Measurements from ENCODE around the gene SNX19.

Gene SNX19

DNA sequence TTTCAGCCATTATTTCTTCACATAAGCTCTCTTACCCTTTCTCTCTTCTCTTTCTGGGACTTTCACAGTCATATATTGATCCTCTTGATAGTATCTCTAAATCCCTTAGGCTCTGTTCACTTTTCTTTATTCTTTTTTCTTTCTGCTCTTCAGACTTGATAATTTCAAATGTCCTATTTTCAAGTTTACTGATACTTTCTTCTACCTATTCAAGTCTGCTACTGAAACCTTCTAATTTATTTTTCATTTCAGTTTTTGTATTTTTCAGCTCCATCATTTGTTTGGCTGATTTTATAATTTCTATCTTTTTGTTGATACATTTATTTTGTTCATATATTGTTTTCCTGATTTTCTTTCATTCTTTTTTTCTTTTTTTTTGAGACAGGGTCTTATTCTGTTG is 79.1 kb downstream of the SNX19 start:
- DNase-seq = no peak

DNA sequence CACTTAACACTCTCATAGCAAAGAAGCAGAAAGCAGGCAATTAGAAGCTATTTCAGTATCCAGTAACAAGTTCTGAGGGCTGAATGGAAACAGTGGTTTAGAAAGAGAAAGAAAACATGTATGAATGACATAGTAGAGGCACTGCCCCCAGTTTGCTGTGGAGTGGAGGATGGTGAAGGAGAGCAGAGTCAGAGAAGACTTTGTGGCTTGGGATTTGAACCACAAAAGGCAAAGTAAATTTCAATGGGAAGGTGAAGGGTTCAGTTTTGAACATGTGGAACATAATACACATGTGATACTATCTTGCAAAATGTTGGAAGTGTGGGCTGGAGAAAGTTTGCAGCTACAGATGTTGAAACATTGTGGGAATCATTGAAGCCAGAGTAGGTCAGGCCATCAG is 81.4 kb downstream of the SNX19 start:
- DNase-seq = no peak

DNA sequence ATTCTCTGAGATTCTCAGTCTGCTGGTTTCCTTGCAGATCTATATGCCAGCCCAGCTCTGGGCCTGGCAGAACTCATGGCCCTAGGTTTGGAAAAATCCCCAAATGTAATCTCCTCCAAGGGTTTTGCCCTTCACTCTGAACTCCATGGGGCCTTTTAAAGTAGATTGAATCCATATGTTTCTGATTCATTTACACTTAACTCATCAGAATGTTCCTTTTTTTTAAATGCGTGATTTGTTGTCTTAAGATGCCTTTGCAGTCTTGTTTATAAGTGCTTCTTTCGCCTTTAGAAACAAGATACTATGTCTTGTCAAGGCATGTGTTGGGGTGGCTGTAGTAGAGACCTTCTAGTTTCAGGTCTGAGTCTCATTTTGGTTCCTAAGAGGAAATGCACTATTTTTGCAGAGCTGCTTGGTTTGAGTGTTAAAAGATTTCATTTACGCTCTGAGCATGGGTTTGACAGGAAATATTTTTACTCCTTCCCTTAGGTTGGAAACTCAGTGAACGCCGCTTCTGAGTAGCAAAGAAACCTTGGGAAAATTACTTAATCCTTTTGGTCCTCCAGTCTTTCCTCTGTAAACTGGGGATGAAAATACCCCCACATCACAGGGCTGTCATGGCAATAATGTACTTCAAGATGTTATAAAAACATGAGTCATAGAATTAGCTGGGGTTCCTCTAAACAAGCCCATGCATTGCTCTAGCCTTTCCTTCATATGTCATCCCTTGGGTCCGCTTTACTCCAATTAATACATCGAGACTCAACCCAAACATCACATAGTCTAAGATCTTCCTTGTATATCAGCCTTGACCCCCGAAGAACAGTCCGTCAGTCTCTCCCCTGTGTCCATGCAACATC is 83.5 kb downstream of the SNX19 start:
- DNase-seq = no peak

DNA sequence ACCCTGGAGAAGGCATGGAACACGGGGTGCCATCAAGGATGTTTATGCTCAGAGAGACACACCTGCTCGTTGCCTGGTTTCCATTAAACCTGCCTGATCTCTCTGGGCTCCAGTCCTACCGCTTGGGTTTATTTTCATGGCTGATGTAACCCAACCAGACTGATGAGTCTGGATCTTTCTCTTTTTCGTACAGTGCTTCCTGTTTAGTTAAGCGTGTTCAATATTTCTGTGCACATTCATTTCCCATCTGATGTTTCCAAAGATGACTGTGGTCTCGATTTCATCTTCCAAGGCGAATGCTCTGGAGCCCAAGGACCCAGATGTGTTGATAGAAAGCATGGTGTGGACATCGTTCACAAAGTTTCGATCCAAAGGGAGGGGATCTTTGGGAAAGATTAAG is 84.3 kb downstream of the SNX19 start:
- DNase-seq = no peak

DNA sequence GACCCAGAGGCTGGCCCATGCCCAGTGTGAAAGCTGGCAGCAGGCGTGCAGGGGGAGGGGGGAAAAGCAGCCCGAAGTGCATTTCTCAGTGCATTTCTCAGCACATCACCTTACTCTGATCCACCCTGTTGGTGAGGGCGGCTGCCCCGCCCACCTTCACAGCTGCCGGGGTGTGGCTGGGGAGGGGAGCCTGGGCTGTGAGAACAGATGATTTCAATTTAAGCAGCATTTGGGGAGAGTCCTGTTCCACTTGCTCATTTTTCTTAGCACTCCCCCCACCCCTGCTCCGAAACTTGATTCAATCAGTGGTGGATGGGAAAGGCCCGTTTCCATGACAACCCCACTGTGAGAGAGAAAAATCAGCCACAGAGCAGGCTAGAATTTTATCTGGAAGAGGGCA is 84.8 kb downstream of the SNX19 start:
- no peak for DNase-seq

DNA sequence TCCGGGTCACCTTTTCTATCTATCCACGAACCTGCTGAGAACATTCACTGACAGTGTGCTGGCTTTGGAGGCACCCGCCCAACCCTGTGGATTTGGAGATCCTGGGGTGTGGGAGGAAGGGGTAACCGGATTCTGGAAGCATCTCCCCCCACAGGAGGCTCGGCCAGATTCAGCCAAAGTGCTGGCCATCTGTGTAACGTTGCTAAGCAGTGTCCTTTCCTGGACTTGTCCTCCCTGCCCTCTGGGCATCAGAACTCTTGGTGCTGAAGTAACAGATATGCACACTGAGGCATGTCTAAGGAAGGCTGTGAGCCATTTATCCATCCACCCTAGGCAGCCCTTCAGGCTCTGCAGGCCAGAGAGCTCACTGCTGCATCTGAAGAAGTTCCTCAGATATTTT is 85.7 kb downstream of the SNX19 start:
- no peak for DNase-seq

DNA sequence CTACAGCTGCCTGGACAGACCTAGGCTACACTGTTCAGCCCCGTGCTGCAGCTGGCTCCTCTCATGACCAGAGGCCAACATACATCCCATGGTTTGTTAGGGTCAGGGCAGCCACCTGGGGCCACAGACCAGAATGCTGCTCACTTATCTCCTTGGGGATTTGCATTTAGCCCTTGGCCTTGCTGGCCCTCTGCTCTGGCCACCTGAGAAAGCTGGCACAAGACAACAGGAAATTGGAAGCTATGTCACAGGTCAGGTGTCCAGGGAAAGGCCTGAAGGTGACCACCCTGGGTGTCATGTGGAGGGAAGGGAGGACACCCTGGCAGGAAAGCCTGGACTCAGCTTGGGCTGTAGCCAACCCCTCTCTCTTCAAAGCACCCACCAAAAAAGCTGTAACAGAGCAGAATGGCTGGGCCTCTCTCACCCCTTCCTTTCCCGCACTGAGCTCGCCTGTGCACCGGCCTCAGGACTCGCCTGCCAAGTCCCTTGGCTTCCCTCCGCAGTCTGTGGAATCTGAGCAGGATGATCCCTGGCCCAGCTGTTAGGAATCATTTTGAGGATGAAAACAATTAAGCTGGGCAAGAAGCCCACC is 86.3 kb downstream of the SNX19 start:
- DNase-seq = no peak

DNA sequence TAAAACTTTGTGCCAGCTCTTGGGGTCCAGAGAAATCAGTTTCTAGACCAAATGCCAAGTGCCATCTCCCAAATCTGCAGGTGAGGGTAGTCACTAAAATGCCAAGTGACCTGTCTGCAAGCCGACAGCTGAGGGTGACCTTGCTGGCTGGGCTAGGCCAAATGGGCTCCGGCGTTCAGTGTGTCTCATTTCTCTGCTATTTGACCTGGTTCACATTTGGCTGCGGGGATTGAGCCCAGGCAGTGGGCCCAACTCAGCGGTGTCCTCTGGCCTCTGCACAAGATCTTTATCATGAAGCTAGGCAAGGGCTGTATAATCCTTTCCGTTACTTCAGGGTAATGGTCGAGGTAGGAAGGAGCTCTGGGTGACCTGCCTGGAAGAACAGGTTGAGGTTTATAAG is 87.5 kb downstream of the SNX19 start:
- DNase-seq = no peak

DNA sequence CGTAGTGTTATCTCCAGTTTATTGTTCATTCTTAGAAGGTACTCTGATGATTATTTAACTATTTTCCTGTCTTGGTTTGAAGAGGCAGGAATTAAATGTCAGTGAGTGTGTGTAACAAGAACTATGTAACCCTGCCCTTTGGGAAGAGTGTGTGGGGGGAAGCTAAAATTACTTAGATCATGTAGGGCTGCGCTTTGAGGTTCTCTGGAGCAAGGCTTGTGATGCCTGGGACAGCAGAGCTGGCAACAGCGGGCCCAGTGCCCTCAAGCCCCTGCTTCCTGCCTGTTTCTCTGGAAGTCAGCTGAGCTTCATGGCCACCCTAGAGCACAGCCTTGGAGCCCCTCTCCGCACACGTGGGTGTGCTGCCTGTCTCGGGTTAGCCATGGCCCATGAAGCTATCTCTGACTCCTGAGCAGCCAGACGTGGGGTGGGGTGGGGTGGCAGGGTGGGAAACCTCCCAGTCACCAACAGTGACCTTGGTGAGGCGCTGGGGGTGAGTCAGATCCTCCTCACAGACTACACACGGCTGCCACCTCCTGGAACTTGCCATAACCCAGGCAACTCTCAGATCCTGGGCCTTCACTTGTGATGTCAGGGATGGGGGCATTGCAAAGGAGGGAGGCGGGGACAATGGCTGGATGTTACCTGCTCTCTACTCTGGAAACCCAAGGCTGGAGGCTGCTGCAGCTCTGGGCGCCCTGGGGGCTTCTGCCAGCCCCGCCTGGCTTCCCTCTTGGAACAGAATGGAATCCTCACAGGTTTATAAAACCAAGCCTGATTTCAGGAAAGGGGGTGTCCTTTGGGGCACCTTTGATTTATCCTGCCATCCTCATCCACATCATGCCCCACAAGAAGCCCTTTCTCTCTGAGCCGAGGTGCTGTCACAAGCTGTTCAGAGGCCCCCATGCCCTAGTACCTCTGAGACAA is 88.6 kb downstream of the SNX19 start:
- DNase-seq = no peak

DNA sequence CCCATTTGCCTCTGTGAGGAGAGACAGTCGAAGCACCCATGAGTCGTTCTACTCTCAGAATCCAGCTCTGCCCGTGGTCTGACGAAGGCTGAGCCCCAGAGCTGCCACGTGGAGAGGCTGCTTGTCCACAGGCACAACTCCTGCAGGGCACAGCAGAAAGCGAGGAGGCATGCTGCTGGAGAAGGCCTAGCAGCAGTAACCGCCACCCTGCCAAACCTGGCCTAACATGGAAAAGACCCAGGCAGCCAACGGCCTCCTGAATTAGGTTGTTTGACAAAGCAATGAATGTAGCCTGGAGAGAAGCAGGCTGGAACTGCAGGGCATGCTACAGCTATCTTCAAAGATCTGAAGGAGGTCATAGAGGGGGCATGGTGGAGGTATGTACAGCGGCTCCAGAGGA is 89.7 kb downstream of the SNX19 start:
- no peak for DNase-seq

DNA sequence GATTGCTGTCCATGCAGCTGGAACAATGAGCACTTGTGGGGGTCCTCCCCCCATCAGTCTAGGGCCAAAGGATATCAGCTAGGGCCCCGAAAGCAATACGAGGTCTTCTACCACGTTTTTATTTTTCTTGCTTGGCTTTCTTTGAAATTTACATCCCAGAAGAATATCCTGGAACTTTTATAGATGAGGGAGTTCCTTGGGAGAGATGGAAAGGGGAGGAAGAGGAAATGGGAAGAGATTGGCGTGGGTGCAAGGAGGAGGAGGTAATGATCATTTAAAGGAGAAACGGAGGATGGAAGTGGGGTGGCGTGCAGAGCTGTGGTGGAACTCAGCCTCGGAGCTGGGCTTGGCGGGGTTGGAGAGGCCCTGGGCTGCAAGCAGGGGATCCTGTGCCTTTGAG is 90.3 kb downstream of the SNX19 start:
- DNase-seq = no peak

DNA sequence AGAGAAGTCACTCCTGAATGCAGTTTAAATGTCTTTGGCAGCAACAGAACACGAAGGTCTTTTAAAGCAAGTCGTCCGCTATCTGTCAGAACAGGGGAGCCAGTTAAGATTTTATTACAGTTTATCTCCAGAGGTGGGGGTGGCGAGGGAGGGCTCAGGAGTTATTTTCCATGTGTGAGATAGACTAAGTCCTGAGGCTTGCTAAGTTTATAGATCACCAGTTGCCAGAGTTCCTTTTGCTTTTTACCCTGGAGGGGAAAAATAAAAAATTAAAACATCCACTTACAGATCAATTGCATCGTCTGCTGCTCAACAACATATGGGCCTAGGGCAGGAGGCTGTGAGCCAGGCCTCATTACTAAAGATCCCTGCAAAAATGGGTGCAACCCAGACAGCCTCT is 90.7 kb downstream of the SNX19 start:
- DNase-seq = no peak
